GM19324 (cell line): ENCODE results near the gene GOLT1A.

Experiments
- ATAC-seq: cut with Tn5 transposase; IDR thresholded peaks from one replicate; pipeline ENCODE4 v1.9.1; 2021; ENCODE audit warnings: mild to moderate bottlenecking, moderate library complexity; ENCODE audit not compliant: unreplicated experiment, low FRiP score

The GOLT1A gene

DNA sequence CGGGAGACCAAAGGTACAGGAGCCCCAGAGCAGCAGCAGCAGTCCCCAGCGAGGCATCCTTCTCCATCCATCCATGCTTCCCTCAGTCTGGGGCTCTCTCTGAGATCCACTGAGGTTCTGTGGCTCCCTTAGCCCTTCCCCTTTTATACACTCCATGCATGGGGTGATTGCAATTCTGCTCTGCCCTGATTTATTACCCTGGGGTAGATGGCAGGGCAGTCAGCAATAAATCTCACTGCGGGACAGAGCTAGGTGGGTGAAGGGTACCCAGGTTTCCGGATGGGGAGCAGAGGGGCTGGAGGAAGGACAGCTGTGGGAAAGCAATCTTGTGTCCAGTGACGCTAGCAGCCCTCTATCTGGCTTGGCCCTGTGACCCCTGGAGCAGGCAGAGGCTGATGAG lies 47.6 kb downstream of the GOLT1A start, which contains the start of gene REN:
Gene REN, minus strand, starts transcription at position 119 of the 400 bp plus-strand sequence. Its CDS starts 44 bp downstream, at position 75.
- ATAC-seq = no peak

DNA sequence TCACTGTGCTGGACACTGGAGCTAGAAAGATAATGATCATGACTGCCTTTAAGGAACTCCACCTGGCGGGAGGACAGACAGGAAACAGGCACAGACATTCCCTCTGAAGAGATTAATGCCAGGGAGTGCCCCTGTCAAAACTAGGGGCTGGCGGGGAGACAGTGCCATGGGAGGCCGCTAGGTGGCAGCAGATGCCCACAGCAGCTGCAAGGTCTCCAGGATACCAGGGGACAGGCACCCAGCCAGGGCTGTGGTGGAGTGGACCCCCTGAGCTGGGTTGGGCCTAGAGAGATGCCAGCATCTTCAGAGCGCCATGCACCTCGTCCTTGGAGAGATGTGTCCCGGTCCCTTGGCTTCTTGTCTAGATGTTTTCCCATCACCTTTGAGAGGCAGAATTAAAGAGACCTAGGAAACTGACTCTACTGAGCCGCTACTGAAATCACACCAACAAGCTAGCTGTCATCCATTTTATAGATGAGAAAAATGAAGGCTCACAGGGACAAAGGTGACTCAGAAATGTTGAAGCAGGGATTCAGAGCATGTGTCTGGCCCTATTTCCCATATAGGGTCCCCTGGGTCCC lies 51.2 kb downstream of the GOLT1A start:
- ATAC-seq = no peak

DNA sequence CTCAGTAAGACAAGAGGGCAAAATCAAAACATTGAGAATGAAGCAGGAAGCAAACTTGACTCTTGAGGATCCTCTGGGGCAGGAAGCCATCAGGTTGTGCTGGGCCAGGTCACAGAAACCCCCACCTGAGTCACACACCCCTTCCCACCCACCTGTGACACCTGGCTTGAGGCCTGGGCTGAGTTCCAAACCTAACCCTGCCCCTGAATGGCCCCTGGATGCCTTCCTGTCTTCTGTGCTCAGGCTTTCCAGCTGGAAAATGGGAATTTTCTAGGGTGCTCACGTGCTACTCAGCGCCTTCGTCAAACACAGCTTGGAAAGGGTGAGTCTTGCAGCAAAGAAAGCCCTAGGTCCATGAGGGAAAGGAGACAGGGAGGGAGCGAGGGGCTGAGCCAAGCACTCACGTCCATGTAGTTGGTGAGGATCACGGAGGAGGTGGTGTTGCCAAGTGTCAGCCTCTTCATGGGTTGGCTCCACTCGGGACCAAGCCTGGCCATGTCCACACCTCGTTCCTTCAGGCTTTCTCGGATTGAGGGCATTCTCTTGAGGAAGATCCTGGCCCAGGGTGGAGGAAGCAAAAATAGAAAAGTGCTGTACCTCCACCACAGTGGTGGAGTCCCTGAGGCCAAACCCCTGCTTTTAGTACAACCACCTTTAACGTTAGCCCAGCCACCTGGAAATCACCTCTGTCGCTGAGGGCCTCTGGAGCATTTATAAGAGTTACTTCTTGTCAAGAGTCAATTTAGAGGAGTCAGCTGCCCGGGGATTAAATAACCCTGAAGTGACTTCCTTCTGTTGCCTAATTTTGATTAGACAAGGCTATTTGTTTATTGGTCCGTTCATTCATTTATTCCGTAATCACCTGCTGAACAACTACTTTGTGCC lies 51.9 kb downstream of the GOLT1A start:
- ATAC-seq = no peak

DNA sequence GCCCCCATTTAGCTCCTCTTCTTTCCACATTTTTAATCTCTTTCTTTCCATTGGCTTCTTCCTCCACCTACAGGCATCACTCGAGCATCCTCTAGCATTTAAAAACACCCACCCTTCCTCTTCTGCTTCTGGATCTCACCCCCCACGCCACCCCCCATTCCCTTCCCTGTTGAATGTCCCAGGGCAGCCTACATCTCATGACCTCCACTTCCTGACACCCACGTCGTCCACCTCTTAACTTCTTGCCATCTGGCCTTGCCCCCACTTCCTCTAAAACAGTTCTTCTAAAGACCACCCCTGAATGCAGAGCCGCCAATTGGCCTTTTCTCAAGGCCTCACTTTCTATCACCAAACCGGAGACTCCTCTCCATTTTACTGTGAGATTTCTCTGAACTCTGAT lies 55.8 kb downstream of the GOLT1A start:
- no peak for ATAC-seq

DNA sequence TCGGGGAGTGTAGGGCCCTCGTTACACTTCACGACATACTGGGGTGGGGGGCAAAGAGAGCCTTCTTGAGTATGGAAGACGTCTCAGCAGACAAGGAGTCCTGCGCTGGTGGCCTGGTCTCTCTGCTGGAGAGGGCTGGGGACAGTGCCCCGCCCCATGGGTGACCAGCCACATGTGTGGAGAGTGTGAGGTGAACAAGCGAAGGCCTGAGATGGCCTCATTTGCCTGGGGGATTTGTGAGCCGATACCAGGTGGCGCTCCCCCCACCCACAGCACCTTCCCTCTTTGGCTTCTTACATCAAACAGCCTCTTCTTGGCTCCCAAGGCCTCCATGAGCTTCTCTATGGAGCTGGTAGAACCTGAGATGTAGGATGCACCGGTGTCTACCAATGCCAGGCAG lies 57.9 kb downstream of the GOLT1A start:
- ATAC-seq = no peak

DNA sequence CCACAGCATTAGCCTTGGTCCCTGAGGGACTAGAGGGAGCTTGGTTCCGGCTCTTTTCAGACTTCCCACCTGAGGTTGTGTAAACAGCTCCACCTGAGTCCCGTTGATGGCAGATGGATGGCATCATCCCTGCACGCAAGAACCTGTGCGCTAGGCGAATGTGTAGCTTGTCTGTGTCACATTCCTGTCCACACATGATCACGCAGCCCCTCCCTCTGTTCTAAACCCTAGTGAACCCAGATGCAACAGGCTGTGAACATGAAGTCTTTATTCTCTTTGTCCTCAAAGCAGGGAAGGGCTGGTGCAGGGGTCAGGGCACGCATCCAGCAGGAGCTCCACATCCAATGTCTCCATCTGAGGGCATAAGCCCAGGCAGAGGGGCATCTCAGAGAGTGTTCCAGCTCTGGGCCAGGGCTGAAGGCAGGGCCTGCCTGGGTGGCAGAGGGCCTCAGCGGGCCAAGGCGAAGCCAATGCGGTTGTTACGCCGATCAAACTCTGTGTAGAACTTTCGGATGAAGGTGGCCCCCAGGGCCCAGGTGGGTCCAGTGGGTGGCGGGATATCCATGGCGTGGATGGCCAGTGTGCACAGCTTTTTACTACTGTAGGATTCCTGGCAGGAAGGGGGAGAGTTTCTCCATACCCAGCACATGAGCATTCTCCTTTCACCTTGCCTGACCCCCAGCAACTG lies 59.1 kb downstream of the GOLT1A start:
- ATAC-seq = no peak

GRCh38 chr1:204153667-204154066 lies 60.1 kb downstream of the GOLT1A start:
- ATAC-seq = no peak

GRCh38 chr1:204152310-204153044 lies 61.3 kb downstream of the GOLT1A start:
- no peak for ATAC-seq

DNA sequence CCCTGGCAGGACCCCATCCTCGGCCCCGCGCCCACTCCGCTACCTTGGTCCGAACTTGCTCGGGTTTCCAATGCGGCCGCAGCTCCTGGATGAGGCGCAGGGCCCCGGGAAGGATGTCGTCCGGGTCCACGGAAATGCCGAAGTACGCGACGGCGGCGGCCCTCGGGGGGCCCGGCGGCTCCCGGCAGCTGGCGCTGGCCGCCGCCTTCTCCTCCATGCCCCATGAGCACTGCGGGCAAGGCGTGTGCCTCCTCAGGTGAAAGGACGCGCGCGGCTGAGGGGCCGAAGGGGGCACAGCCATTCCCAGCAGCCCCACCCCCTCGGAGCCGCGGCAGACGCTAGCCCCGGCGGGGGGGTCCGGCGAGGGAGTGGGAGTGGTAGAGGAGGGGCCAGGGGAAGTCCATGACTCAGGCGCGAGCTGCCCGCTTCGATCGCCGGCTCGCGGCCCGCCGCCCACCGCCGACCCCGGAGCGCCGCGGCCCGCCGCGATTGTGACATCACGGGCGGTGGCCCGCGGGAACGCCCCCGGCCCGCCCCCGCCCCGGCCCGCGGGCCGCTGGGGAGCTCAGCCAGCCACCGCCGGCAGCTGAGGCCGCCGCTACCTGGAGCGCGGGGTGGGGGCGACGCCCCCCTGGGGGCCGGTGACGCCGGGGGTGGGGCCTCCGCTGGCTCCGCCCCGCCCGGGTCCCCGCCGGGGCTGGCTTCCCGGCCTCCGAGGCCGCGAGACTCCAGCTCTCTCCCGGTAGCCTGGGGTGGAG lies 62.1 kb downstream of the GOLT1A start, which contains the start of gene ETNK2:
Gene ETNK2, minus strand, starts transcription at position 493 of the 758 bp plus-strand sequence. Its CDS starts 192 bp downstream, at position 301.
- no peak for ATAC-seq

DNA sequence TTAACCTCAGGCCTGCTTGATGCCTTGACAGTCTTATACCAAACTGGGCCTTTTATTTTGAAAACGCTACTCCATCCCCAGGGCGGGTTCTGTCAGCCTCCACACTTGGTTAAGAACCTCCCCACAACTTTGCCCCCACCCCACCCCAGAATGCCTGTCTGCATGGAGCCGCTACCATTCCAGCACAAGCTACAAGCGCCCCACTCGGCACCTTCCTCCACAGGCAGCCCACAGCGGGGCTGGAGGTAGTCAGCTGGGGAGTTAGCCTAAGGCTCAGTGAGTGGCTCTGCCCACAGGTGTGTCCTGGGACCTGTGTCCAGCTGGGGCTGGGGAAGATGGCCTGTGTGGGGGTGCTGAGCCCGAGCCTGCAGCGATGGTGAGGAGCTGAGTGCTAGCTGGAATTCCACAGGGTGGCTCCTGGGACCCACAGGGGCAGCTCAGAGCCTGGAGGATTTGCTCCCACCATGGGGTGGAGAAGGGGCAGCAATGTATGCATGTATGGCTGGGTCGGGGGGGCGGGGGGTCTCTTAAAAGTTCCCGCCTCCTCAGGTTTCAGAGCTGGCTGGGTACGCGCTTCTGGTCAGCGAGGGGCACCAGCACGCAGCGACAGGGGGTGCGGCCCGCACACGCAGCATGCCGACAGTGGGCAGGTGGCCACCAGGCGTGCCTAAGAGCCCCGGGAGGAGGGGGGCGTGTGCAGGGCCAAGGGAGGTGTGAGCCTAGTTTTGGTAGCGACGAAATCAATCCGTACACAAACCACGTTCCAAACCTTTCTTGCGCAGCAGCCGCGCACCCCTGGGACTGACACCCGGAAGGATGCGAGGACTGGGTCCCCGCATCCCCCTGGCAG lies 62.9 kb downstream of the GOLT1A start:
- ATAC-seq = no peak

DNA sequence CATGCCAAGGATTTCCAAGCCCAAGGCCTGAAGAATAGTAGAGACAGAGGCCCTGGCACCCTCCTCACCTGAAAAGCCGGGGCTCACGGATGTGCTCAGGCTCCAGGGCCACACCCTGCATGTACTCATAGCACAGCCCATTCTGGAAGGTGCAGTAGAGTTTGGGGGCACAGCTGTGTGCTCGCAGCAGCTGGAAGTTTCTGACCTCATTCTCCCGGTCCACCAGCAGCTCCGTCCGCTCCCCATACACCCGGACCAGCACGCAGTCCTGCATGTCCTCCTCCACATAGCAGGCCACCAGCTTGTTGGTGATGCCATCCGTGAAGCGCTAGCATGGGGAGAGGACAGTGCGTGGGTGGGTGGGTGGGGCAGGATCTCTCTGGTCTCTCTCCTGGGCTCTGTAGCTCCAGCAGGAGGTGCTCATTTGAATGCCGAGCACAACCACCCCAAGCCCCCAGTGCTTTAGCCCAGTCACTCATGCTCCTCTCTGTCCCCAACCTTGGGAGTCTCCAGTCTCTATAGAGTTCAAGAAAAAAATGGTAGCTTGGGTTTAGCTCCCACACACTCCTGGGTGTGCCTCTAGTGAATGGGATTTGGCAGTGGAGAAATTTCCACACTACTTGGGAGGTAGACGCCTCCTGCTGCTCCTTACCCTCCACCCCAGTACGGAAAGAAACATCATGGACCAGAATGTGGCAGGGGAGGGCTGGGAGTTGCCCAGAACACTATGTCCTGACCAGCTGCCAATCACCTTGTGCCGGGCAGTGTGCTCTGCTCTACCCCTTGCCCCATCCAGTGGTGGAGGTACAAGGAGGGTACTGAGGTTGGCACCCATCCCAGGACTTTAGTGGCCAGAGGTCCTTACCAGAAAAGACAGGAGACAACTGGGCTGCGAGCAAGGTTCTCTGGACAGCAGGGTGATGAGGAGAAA lies 63.9 kb downstream of the GOLT1A start:
- ATAC-seq = no peak

DNA sequence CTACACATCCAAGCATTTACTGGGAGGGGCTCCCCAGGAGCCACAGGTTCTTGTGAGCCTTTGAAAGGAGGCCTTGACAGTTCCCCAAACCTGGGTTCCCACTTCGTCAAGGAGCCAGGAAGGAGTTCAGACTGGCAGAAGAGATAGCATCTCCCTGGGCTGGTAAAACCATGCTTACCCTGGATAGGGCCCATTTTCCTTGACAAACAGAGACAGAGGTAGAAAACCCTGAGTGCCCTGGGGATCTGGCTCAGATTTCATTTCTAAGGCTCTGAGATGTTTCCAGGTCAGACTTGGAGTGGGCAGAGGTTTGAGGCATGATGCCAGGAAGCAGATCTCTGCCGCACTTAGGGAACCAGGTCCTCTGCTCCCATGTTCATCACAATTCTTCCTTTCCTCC lies 64.7 kb downstream of the GOLT1A start:
- no peak for ATAC-seq
